Ishikawa (cell line): Measurements from ENCODE around the gene CCDC186.

ENCODE experiments used
- EP300 ChIP-seq: IDR thresholded peaks from 2 replicates; pipeline ENCODE4 v1.6.1; 2012; ENCODE audit warnings: borderline replicate concordance
- FOXM1 ChIP-seq: IDR thresholded peaks from 2 replicates; pipeline ENCODE4 v1.6.1; 2012; ENCODE audit warnings: low read depth, borderline replicate concordance
- NFIC ChIP-seq: IDR thresholded peaks from 2 replicates; pipeline ENCODE4 v1.6.1; 2012
- RAD21 ChIP-seq: IDR thresholded peaks from 2 replicates; pipeline ENCODE4 v1.6.1; 2012; ENCODE audit warnings: low read depth
- REST ChIP-seq: IDR thresholded peaks from 2 replicates; pipeline ENCODE4 v1.6.1; 2012; ENCODE audit warnings: low read depth, mild to moderate bottlenecking
- TCF12 ChIP-seq: IDR thresholded peaks from 2 replicates; pipeline ENCODE4 v1.6.1; 2012; ENCODE audit warnings: low read depth
- TF ChIP-seq, protein P1 (sequence below): IDR thresholded peaks from 2 replicates; pipeline ENCODE4 v1.6.1; 2012

DNA sequence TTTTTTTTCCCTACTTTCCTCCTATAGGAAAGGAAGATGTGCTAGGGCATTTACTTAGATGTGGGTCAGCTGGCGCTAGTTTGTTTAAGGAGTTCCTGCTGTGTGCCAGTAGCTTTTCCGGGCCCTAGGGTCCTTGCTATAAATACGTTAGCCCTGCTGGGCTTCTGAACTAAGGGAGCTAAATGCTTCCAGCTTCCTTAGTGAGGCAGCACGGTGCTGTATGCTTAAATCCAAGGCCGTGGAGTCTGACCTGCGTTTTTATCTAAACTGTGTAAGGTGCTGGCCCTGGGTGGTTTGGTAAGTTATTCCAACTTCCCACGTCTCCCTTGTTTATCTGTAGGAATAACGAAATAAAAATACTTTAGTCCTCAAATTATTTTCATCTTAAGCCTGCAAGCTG, 5.7 kb upstream of the CCDC186 start:
- TF ChIP-seq TCF12 (no peak), REST (no peak), FOXM1 (no peak), RAD21 (no peak), EP300 (no peak), NFIC (no peak)
- TF ChIP-seq, protein P1, sequence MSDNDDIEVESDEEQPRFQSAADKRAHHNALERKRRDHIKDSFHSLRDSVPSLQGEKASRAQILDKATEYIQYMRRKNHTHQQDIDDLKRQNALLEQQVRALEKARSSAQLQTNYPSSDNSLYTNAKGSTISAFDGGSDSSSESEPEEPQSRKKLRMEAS: no peak
